Prostate gland (tissue), 2 donors: ENCODE measurements around the gene ZKSCAN3. TPM values are rescaled to one million over a fixed set of nuclear protein-coding genes. Genes with fewer than 3 reads are reported as not detected.

Experiments used
- DNase-seq: peaks from one replicate; pipeline ENCODE4 v3.0.0-alpha.2; 2019; ENCODE audit warnings: low spot score
- H3K27ac ChIP-seq, 2 donors: fragments of 200-600 bp; sonication (generic); 2 replicates each; pipeline ENCODE4 v1.5.1; 2017 to 2019
- H3K27me3 ChIP-seq: fragments of 200-600 bp; sonication (generic); replicated peaks from 2 replicates; pipeline ENCODE4 v1.5.1; 2019; ENCODE audit not compliant: insufficient read depth
- H3K36me3 ChIP-seq, 2 donors: fragments of 200-600 bp; sonication (generic); 1 replicate in 1 of 2; 2 replicates in 1 of 2; pipeline versions ENCODE4 v1.5.1 to v1.8.1; 2017 to 2019
- H3K4me1 ChIP-seq: fragments of 200-600 bp; sonication (generic); replicated peaks from 2 replicates; pipeline ENCODE4 v1.5.1; 2019
- H3K4me3 ChIP-seq, 2 donors: fragments of 200-600 bp; sonication (generic); 2 replicates each; pipeline ENCODE4 v1.5.1; 2017 to 2019
- H3K9me3 ChIP-seq: fragments of 200-600 bp; sonication (generic); 2 replicates; pipeline ENCODE4 v1.5.1; 2017
- CTCF ChIP-seq, 4 experiments: fragments of 200-600 bp in 2 of 4; fragments of 450-650 bp in 2 of 4; sonication (generic) in 2 of 4; IDR thresholded peaks; 1 replicate in 3 of 4; 2 replicates in 1 of 4; pipeline ENCODE4 v1.5.1; 2016 to 2019; ENCODE audit warnings: antibody characterized with exemption in 4 of 4, mild to moderate bottlenecking in 2 of 4, moderate library complexity in 2 of 4
- POLR2A ChIP-seq: fragments of 450-650 bp; IDR thresholded peaks from one replicate; pipeline ENCODE4 v1.6.1; 2016; ENCODE audit warnings: antibody characterized with exemption, mild to moderate bottlenecking
- POLR2AphosphoS5 ChIP-seq: sonication (generic); formaldehyde crosslinking; IDR thresholded peaks from one replicate; pipeline ENCODE4 v1.6.1; 2017; ENCODE audit warnings: antibody characterized with exemption
- WGBS: methylation state at CpG from one replicate; pipeline ENCODE4 v1.1.5; 2018; 5-methylcytosine and 5-hydroxymethylcytosine counted together
- intact Hi-C: fragments of 100-400 bp; cut with DNase I; formaldehyde crosslinking; loops from one replicate; pipeline ENCODE4 v1.14.2; 2022
- total RNA-seq, 2 donors: library from RNA; depleted of rRNA; stranded (reverse); fragments of >200 nt; gene quantifications; one replicate each; pipeline ENCODE4 v1.1.0, GENCODE V29; 2016

The ZKSCAN3 gene
- total RNA-seq, 2 donors from 2014 or later = 5.9 to 6.5 TPM

- Histone ChIP-seq H3K4me3 (no peak overlapping the region), H3K9me3 (no peaks in the 10 kb centered on the region), H3K27ac (no peak overlapping the region), H3K4me1 (no peaks in the 10 kb centered on the region), H3K36me3 (no peaks in the 10 kb centered on the region), H3K27me3 (no peaks in the 10 kb centered on the region)
- no peak for TF ChIP-seq POLR2AphosphoS5
- TF ChIP-seq CTCF (IDR thresholded peaks at IDR 0.05) = no peak
- TF ChIP-seq POLR2A = no peak
- intact Hi-C loops = no loop called here
- DNase-seq = no peak
- 91% methylated on average over 5 of the region's 5 CpGs for WGBS
Measured at GRCh38 chr6:28393912-28394662, 44.3 kb downstream of the ZKSCAN3 start.

- TF ChIP-seq CTCF (IDR thresholded peaks at IDR 0.05) (no peak), POLR2A (no peak), POLR2AphosphoS5 (no peak)
- Histone ChIP-seq H3K9me3 (no peaks in the 10 kb centered on the region), H3K27me3 (no peaks in the 10 kb centered on the region), H3K4me3 (no peak overlapping the region), H3K36me3 (no peaks in the 10 kb centered on the region), H3K4me1 (no peaks in the 10 kb centered on the region), H3K27ac (no peak overlapping the region)
- intact Hi-C loops = no loop called here
- no peak for DNase-seq
- WGBS = 92% methylated on average over 4 of the region's 4 CpGs
Measured at GRCh38 chr6:28395918-28396317, 46.2 kb downstream of the ZKSCAN3 start.

GRCh38 chr6:28399350-28400121, 49.8 kb downstream of the ZKSCAN3 start, which contains the start of gene ZSCAN12:
TSS of gene ZSCAN12 (minus strand) at chr6:28399747. CDS start at chr6:28398405, 1,342 bp downstream.
- Histone ChIP-seq H3K27ac (peak within 1 kb of the TSS; percentile 21 to 51), H3K4me1 (no peaks in the 10 kb centered on the region), H3K9me3 (no peaks in the 10 kb centered on the region), H3K36me3 (no peaks in the 10 kb centered on the region), H3K4me3 (peak within 1 kb of the TSS; percentile 54 to 55), H3K27me3 (no peaks in the 10 kb centered on the region)
- under 1% methylated on average over 37 of the region's 49 CpGs for WGBS
- peak in 3 of 4 experiments; percentile 38 to 47 (median 40) for TF ChIP-seq CTCF (IDR thresholded peaks at IDR 0.05)
- no peak for TF ChIP-seq POLR2A
- peak; percentile 44 for TF ChIP-seq POLR2AphosphoS5
- intact Hi-C loops = no loop called here
- peak; percentile 50 for DNase-seq

GRCh38 chr6:28400122-28400451, 50.3 kb downstream of the ZKSCAN3 start:
- WGBS = 26% methylated on average over 8 of the region's 8 CpGs
- intact Hi-C loops = no loop called here

More at GRCh38 chr6:28400122-28400451, 50.3 kb downstream of the ZKSCAN3 start:
- Histone ChIP-seq H3K36me3 (no peaks in the 10 kb centered on the region), H3K9me3 (no peaks in the 10 kb centered on the region), H3K4me3 (peak overlapping the region; percentile 54 to 55), H3K27me3 (no peaks in the 10 kb centered on the region), H3K27ac (no peak overlapping the region), H3K4me1 (no peaks in the 10 kb centered on the region)
- no peak for DNase-seq
- TF ChIP-seq CTCF (IDR thresholded peaks at IDR 0.05) = no peak
- TF ChIP-seq POLR2AphosphoS5 = no peak
